GM19035 (cell line): ENCODE results near the gene INAFM2.

Source experiments
- ATAC-seq: cut with Tn5 transposase; IDR thresholded peaks from one replicate; pipeline ENCODE4 v1.9.1; 2021; ENCODE audit not compliant: unreplicated experiment

Gene INAFM2

GRCh38 chr15:40305281-40305680, 18.2 kb upstream of the INAFM2 start:
- no peak for ATAC-seq

DNA sequence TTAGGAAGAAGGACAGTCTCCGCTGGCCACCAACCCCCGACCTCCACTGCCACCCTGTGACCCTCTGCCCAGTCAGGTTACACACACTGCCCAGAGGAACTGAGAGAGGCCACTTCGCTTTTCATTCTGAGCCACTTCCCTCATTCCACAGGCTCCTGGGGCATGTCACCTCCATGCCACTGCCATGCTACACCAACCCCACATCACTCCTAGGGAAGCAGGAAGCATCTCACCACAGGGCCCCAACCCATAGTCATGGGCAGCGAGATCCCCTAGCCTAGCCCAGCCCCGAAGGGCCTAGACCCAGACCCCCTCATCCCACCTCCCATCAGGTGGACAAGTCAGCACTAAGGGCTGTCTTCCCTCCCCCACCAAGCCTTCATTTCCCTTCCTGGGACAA, 17.1 kb upstream of the INAFM2 start:
- no peak for ATAC-seq

DNA sequence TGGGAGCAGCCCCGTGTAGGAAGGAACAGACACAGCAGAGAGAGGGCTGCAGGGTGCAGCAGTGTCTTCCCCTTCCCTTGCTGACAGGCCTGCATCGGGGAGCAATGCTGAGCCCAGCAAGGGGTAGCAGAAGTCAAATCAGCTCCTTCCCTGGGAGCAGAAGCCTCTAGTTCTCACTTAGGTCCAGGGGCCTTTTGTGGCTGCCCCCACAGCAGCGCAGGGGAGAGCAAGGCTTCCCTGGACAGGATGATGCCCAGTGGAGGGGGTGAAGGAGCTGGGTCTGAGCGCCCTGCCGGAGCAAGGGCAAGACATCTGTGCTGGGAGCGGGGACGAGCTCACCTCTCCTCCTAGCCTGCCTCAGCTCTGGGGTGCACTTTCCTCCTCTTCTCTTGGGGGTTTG, 16.6 kb upstream of the INAFM2 start:
- ATAC-seq, result no peak

GRCh38 chr15:40307421-40308211, 15.9 kb upstream of the INAFM2 start, which contains the start of gene PLCB2:
TSS of gene PLCB2 (minus strand) at chr15:40307935. CDS start at chr15:40307672, 263 bp downstream.
- peak; percentile 58 for ATAC-seq

DNA sequence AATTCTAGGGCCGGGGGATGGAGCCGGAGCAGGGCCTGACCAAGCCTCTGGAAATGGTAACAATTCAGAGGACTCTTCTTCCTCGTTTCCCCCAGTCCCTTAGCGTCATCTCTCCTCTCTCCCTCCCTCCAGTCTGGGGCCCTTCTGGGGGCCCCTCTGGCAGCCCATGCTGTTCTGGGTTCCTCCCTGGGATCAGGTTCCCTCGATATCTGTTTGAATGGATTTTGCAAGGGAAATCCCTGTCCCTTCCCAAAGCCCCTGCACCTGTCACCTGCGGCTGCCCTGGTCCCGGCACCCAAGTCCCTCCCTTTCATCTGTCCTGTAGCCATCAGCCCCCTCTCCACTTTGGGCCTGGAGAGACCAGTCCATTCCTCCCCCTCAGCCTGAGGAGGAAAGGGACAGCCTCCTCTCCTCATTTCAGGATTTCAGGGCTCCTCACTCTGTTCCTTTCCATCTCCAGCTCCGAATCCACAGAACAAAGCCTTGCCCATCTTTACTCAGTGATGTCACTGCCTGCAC, 14.1 kb upstream of the INAFM2 start:
- no peak for ATAC-seq

- ATAC-seq, result no peak
Measured at GRCh38 chr15:40310001-40310959, 13.2 kb upstream of the INAFM2 start.

GRCh38 chr15:40310993-40311392, 12.5 kb upstream of the INAFM2 start:
- ATAC-seq, result no peak

GRCh38 chr15:40312370-40313158, 10.9 kb upstream of the INAFM2 start:
- no peak for ATAC-seq

DNA sequence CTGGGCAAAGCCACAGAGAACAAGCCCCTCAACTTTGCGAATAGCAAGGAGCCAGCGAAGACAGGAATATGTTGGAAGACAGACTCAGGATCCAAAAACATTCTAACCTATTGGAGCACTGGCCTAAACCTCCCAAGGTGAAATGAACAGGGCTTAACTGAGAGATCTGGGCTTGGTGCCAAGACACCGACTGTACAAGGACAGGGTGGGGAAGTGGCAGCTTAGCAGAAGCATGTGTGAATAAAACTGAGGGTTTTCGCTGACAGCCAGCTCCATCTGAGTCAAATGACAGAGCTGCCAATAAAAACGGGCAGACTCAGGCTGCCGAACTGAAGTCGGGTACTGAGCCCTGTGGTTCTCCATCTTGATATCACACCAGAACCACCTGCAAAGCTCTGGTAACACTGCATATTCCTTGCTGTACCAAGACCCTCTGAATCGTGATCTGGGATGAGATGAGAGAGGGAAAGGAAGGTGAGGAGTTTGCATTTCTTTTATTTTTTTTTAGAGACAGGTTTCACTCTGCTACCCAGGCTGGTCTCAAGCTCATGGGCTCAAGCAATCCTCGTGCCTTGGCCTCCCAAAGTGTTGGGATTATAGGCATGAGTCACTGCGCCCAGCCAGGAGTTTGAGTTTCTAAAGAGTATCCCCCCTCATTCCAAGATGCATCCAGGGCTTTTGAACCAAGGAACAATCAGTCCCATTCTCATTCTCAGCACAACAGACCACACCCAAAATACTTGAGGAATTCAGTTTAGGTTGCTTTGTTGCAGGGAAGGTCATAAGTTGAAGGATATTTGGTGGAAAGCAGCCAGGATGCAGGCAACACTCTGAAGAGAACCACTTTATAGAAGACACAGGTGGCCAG, 9.7 kb upstream of the INAFM2 start:
- no peak for ATAC-seq

DNA sequence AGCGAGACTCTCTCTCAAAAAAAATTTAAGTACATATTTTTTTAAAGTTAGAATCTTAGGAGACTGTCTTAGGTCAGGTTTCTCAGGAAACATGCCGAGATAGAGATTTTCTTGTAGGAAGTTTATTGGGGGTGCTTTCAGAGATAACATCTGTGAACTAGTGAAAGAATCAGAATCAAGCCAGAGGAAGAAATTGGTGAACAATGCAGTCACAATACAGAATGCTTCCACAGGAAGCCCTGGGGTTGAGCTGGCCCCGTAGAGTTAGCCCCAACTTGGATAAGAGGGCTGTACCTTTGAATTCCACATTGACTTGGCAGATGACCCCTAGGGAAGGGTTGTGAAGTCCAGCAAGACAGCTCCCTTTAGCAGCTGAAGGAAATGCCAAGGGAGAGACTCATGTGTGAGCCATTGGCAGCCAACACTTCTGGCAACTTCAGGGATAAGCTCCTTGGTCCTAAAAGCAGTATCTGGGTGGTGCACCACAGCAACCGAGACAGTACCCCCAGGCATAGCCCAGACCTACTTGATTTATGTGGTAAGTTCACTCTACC, 8.7 kb upstream of the INAFM2 start:
- ATAC-seq, result no peak

DNA sequence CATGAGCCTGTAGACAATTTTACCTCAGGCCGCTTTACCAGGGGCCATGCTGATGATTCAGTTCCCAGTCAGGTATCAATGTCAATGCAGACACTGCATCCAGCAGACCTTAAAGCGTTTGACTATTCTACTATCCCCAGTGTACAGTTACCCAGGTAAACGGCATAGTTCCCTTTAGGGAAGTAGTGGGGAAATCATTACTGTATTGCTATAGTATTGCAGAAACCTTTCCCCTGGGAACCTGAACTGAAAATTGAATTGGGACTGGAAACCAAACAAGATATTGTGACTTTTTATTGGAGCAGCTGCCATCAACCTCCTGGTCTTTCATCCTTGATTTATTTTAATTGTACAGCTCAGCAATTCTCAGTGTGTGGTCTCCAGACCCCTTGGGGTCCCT, 6.6 kb upstream of the INAFM2 start:
- ATAC-seq, result no peak

DNA sequence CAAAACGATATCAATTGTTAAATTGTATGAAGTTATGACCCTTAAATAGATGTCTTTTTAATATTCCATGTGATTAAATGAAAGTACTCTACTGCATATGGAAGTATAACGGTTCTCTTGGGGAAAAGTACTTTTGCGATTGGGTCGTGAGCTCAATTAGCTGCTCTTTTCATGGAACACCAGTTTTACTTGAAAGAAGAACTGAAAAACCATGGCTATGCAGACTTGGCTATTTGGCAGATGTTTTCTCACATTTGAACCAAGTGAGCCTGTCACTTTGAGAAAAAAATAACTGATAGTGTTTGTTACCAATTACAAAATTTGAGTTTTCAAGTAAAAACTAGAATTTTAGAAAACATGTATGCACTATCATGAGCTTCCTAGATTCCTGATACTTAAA, 5.9 kb upstream of the INAFM2 start:
- ATAC-seq, result no peak

DNA sequence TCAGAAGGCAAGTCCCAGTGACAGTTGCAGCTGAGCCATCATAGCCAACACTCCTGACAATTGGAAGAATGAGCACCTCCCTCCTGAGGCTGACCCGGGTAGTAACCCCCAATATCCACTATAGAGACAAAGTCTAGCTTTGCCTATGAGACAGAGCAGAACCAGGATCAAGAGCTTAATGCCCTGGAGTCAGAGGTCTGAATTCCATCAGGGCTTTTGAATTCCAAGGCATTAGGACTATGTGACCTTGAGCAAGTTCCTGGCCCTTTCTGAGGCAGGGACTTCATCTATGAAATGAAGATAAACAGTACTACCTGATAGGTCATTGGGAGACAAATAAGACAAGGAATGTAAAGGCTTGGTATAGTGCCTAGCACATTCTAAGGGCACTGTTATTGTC, 3.1 kb upstream of the INAFM2 start:
- no peak for ATAC-seq

GRCh38 chr15:40320931-40321371, 2.5 kb upstream of the INAFM2 start:
- no peak for ATAC-seq

DNA sequence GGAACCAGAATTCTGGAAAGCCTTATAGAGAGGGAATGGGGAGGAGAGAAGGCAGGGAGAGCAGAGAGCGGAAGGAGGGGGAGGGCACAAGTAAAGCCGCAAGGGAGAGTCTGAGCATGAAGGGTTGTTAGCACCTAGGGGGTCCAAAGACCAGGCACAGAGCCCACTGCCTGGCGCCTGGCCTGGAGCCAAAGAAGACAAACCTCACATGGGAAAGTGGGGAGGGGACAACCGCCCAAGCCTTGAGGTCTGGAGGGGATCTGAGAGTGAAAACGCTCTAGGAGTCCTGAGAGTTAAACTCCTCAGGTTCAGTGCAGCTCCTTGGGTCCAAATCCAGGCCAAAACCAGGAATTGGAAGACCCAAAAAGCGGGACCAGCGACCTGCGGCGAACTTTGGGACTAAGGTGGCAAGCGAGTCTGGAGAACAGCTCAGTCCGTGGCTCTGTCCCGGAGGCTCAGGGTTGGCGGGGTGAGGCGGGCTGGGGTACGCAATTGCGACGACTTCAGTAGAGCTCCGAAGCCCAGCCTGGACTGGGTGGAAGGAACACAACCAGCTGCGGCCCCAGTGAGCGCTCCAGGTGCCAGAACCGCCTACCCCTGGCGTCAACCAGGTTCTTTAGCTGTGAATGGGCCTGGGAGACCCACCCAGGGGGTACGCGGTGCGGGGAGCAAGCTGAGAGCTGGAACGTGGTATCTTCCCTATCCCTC, 807 bp upstream of the INAFM2 start:
- ATAC-seq, result no peak

GRCh38 chr15:40323953-40324937, 753 bp downstream of the INAFM2 start:
- peak; percentile 20 for ATAC-seq

- ATAC-seq, result no peak
Measured at GRCh38 chr15:40325188-40325587, 1.7 kb downstream of the INAFM2 start.

- ATAC-seq, result no peak
Measured at GRCh38 chr15:40325700-40326099, 2.2 kb downstream of the INAFM2 start.
